Measurements from ENCODE around the gene PLCL2. TPM values are rescaled to one million over a fixed set of nuclear protein-coding genes. Genes with fewer than 3 reads are reported as not detected.

Gene PLCL2
- total and polyA plus RNA-seq, 2 donors (not counting 1 experiment from before 2014, with no cell fraction given), result 21.7 to 55.2 TPM

GRCh38 chr3:16896094-16896627 lies 11.4 kb downstream of the PLCL2 start:
- CTCF ChIA-PET, result interaction anchor here (1.0 to 4.8 kb wide), 4 partner anchors 8 to 295 kb away, joined by 3 to 23 read pairs (median 4); partner anchors contain the start of gene PLCL2
- Histone ChIP-seq H3K79me2 (ENCODE audit: control insufficient read depth, insufficient read depth, low read length) (peaks cover 100% of the 10 kb centered on the region), H4K20me1 (ENCODE audit: control insufficient read depth, insufficient read depth, low read length, poor library complexity, severe bottlenecking) (peaks cover 4% of the 10 kb centered on the region), H3K27me3 (replicated peaks in 1 of 4; ENCODE audit: control extremely low read depth in 1 of 4, control insufficient read depth in 3 of 4, insufficient read depth in 4 of 4, low read length in 3 of 4) (no peaks in the 10 kb centered on the region), H3K9ac (ENCODE audit: low read length) (peak overlapping the region; percentile 38), H3K4me2 (replicated peaks; ENCODE audit: low read depth, low read length, poor library complexity, severe bottlenecking) (peak overlapping the region; percentile 68), H2AFZ (ENCODE audit: insufficient read depth, low read depth, low read length, poor library complexity, severe bottlenecking) (no peak overlapping the region), H3K9me3 (ENCODE audit: control extremely low read depth in 1 of 3, control insufficient read depth in 2 of 3, insufficient read depth in 1 of 3, low read length in 2 of 3) (no peaks in the 10 kb centered on the region), H3K4me1 (ENCODE audit: control insufficient read depth in 2 of 2, insufficient read depth in 2 of 2, low read length in 2 of 2) (peaks cover 72 to 90% of the 10 kb centered on the region in 2 donors), H3K36me3 (replicated peaks in 1 of 2; ENCODE audit: control extremely low read depth in 1 of 2, control insufficient read depth in 1 of 2, extremely low read depth in 1 of 2, insufficient read depth in 2 of 2, low read length in 1 of 2) (no peaks in the 10 kb centered on the region), H3K27ac (ENCODE audit: low read length in 2 of 2) (peak overlapping the region; percentile 45 to 80), H3K4me3 (ENCODE audit: control extremely low read depth in 1 of 5, extremely low read depth in 1 of 5, insufficient read depth in 1 of 5, low read depth in 2 of 5, low read length in 4 of 5) (no peak overlapping the region)
- H3K4me3 Mint-ChIP-seq, result peak overlapping the region; percentile 75
- H3K9me3 Mint-ChIP-seq (ENCODE audit: insufficient read depth), result no peaks in the 10 kb centered on the region
- ATAC-seq (ENCODE audit: low read depth) (peak; percentile 18), DNase-seq (no peak)
- POLR2A ChIA-PET, result interaction anchor here (1.2 to 1.4 kb wide), 2 partner anchors 10 to 12 kb away, joined by 7 read pairs; partner anchors contain the start of gene PLCL2
- H3K27me3 Mint-ChIP-seq, result no peaks in the 10 kb centered on the region
- H3K27ac Mint-ChIP-seq, result peak overlapping the region; percentile 64
- intact Hi-C loops (cut with micrococcal nuclease), result no loop called here
- 0% methylated on average over 1 of the region's 5 CpGs for WGBS (ENCODE audit: insufficient coverage)
- peaks cover 88% of the 10 kb centered on the region for H3K4me1 Mint-ChIP-seq
- TF ChIP-seq EZH2 (IDR thresholded peaks at IDR 0.05; ENCODE audit: borderline replicate concordance, insufficient read depth, low read depth, low read length, poor library complexity, severe bottlenecking), result no peak

GRCh38 chr3:16896820-16897219 lies 12.1 kb downstream of the PLCL2 start:
- no peaks in the 10 kb centered on the region for H3K9me3 Mint-ChIP-seq (ENCODE audit: insufficient read depth)
- H3K4me1 Mint-ChIP-seq, result peaks cover 88% of the 10 kb centered on the region
- POLR2A ChIA-PET, result interaction anchor here (0.7 to 1.4 kb wide), 3 partner anchors 11 to 25 kb away, joined by 3 to 7 read pairs (median 7); partner anchors contain the start of gene PLCL2
- Histone ChIP-seq H3K4me1 (ENCODE audit: control insufficient read depth in 2 of 2, insufficient read depth in 2 of 2, low read length in 2 of 2) (peaks cover 72 to 90% of the 10 kb centered on the region in 2 donors), H3K4me3 (ENCODE audit: control extremely low read depth in 1 of 5, extremely low read depth in 1 of 5, insufficient read depth in 1 of 5, low read depth in 2 of 5, low read length in 4 of 5) (no peak overlapping the region), H4K20me1 (ENCODE audit: control insufficient read depth, insufficient read depth, low read length, poor library complexity, severe bottlenecking) (peaks cover 5% of the 10 kb centered on the region), H3K27ac (ENCODE audit: low read length in 2 of 2) (peak overlapping the region; percentile 45 to 80), H2AFZ (ENCODE audit: insufficient read depth, low read depth, low read length, poor library complexity, severe bottlenecking) (no peak overlapping the region), H3K36me3 (replicated peaks in 1 of 2; ENCODE audit: control extremely low read depth in 1 of 2, control insufficient read depth in 1 of 2, extremely low read depth in 1 of 2, insufficient read depth in 2 of 2, low read length in 1 of 2) (no peaks in the 10 kb centered on the region), H3K27me3 (replicated peaks in 1 of 4; ENCODE audit: control extremely low read depth in 1 of 4, control insufficient read depth in 3 of 4, insufficient read depth in 4 of 4, low read length in 3 of 4) (no peaks in the 10 kb centered on the region), H3K79me2 (ENCODE audit: control insufficient read depth, insufficient read depth, low read length) (peaks cover 100% of the 10 kb centered on the region), H3K4me2 (replicated peaks; ENCODE audit: low read depth, low read length, poor library complexity, severe bottlenecking) (peak overlapping the region; percentile 68), H3K9ac (ENCODE audit: low read length) (peak overlapping the region; percentile 38), H3K9me3 (ENCODE audit: control extremely low read depth in 1 of 3, control insufficient read depth in 2 of 3, insufficient read depth in 1 of 3, low read length in 2 of 3) (no peaks in the 10 kb centered on the region)
- DNase-seq (no peak), ATAC-seq (ENCODE audit: low read depth) (no peak)
- H3K4me3 Mint-ChIP-seq, result peak overlapping the region; percentile 75
- TF ChIP-seq CTCF (IDR thresholded peaks at IDR 0.05) (no peak), EZH2 (IDR thresholded peaks at IDR 0.05; ENCODE audit: borderline replicate concordance, insufficient read depth, low read depth, low read length, poor library complexity, severe bottlenecking) (no peak)
- H3K27me3 Mint-ChIP-seq, result no peaks in the 10 kb centered on the region
- WGBS (ENCODE audit: insufficient coverage), result 81% methylated on average over 5 of the region's 5 CpGs
- CTCF ChIA-PET, result interaction anchor here (1.0 to 4.8 kb wide), 4 partner anchors 8 to 296 kb away, joined by 3 to 23 read pairs (median 4); partner anchors contain the start of gene PLCL2
- intact Hi-C loops (cut with micrococcal nuclease), result loop anchor here (1.0 kb wide), 1 partner anchor 13 kb away; the partner anchor contains the start of gene PLCL2
- H3K27ac Mint-ChIP-seq, result peak overlapping the region; percentile 64

Data from B cell (primary cell).